GM12878 (cell line): ENCODE data around the gene LDB2. TPM values are rescaled to one million over a fixed set of nuclear protein-coding genes. Genes with fewer than 3 reads are reported as not detected.

ENCODE experiments used
- ATAC-seq: fragments of 200-7000 bp; cut with Tn5 transposase; 3 replicates; pipeline ENCODE4 v1.9.1; 2020; ENCODE audit warnings: mild to moderate bottlenecking, moderate library complexity
- BruUV-seq: library from RNA; stranded (reverse); fragments of 400-500 nt; replicated peaks from 2 replicates; lab custom pipeline; 2021; lab: Mats Ljungman, UMichigan
- CTCF ChIA-PET: fragments of 300-600 bp; sonication (Branson Sonifier 250); formaldehyde crosslinking; extraction: SDS; loops from one replicate; lab custom pipeline; 2021; ENCODE audit warnings: inconsistent platforms; lab: Yijun Ruan, JAX
- POLR2A ChIA-PET: fragments of 350-600 bp; formaldehyde crosslinking; extraction: SDS; loops from one replicate; lab custom pipeline; 2021; ENCODE audit warnings: inconsistent platforms; lab: Charles Lee
- RAD21 ChIA-PET: fragments of 300-600 bp; sonication (Branson Sonifier 250); formaldehyde crosslinking; loops from one replicate; lab custom pipeline; 2023; ENCODE audit warnings: antibody characterized with exemption; ENCODE audit not compliant: unreplicated experiment; lab: Charles Lee
- SMC1A ChIA-PET: fragments of 300-600 bp; sonication (Branson Sonifier 250); formaldehyde crosslinking; loops from one replicate; lab custom pipeline; 2023; ENCODE audit not compliant: unreplicated experiment, uncharacterized antibody; lab: Charles Lee
- DNase-seq: peaks from one replicate; pipeline ENCODE4 v3.0.0-alpha.2; 2011; ENCODE audit warnings: low read depth, low spot score
- FAIRE-seq: peaks from 3 replicates; lab custom pipeline; 2011; peaks lifted over from hg19 to GRCh38; lab: Jason Lieb, UNC
- H2AFZ ChIP-seq: 2 replicates; pipeline ENCODE4 v1.6.0; 2011; ENCODE audit warnings: low read depth, low read length, control low read depth; ENCODE audit not compliant: control insufficient read depth
- H3K27ac ChIP-seq: 2 replicates; pipeline ENCODE4 v1.5.1; 2011; ENCODE audit warnings: control low read depth; ENCODE audit not compliant: control insufficient read depth, insufficient read depth
- H3K27me3 ChIP-seq, 2 experiments: replicated peaks in 1 of 2; 2 replicates each; pipeline versions ENCODE4 v1.6.0 to v1.6.1; 2011; ENCODE audit warnings: low read length in 1 of 2; ENCODE audit not compliant: control insufficient read depth in 2 of 2, insufficient read depth in 2 of 2
- H3K36me3 ChIP-seq, 2 experiments: 2 replicates each; pipeline ENCODE4 v1.5.1; 2011; ENCODE audit warnings: low read length in 1 of 2; ENCODE audit not compliant: control insufficient read depth in 2 of 2, insufficient read depth in 2 of 2
- H3K4me1 ChIP-seq: 2 replicates; pipeline ENCODE4 v1.6.1; 2011; ENCODE audit warnings: mild to moderate bottlenecking, low read length, moderate library complexity, mixed read lengths; ENCODE audit not compliant: control insufficient read depth, insufficient read depth
- H3K4me2 ChIP-seq: 2 replicates; pipeline ENCODE4 v1.6.0; 2011; ENCODE audit warnings: control low read depth; ENCODE audit not compliant: control insufficient read depth, insufficient read depth
- H3K4me3 ChIP-seq: fragments of 200-600 bp; sonication (generic); 2 replicates; pipeline ENCODE4 v1.5.1; 2016
- H3K79me2 ChIP-seq: 2 replicates; pipeline ENCODE4 v1.6.0; 2011; ENCODE audit warnings: low read length; ENCODE audit not compliant: control insufficient read depth, insufficient read depth
- H3K9ac ChIP-seq: 2 replicates; pipeline ENCODE4 v1.8.0; 2011; ENCODE audit warnings: low read length, control low read depth, mixed read lengths; ENCODE audit not compliant: control insufficient read depth, insufficient read depth
- H3K9me3 ChIP-seq: replicated peaks from 3 replicates; pipeline ENCODE4 v1.5.1; 2011; ENCODE audit warnings: mild to moderate bottlenecking, low read length; ENCODE audit not compliant: control insufficient read depth, insufficient read depth
- H4K20me1 ChIP-seq: 2 replicates; pipeline ENCODE4 v1.6.0; 2011; ENCODE audit not compliant: control insufficient read depth, insufficient read depth
- BRCA1 ChIP-seq: IDR thresholded peaks from 2 replicates; pipeline ENCODE4 v1.6.1; 2011; ENCODE audit warnings: low read depth, low read length, improper control_type of control experiment
- CBX5 ChIP-seq: sonication (generic); IDR thresholded peaks from 2 replicates; pipeline ENCODE4 v1.6.1; 2016; ENCODE audit warnings: low read depth, moderate library complexity, mild to moderate bottlenecking, inconsistent platforms
- CEBPB ChIP-seq, 2 experiments: fragments of 150-350 bp in 1 of 2; IDR thresholded peaks; 2 replicates each; pipeline ENCODE4 v1.6.1; 2012 to 2014; ENCODE audit warnings: low read depth in 2 of 2, low read length in 2 of 2, borderline replicate concordance in 1 of 2, inconsistent platforms in 1 of 2
- CHD2 ChIP-seq: IDR thresholded peaks from 2 replicates; pipeline ENCODE4 v1.6.1; 2011; ENCODE audit warnings: low read depth, low read length, improper control_type of control experiment, borderline replicate concordance
- CREB1 ChIP-seq: IDR thresholded peaks from 2 replicates; pipeline ENCODE4 v1.6.1; 2012; ENCODE audit warnings: low read depth, mild to moderate bottlenecking, inconsistent platforms
- EGR1 ChIP-seq, 2 experiments: IDR thresholded peaks; 1 replicate in 1 of 2; 2 replicates in 1 of 2; pipeline ENCODE4 v1.6.1; 2011 to 2012; ENCODE audit warnings: low read depth in 2 of 2, low read length in 2 of 2, borderline replicate concordance in 1 of 2, mild to moderate bottlenecking in 1 of 2, moderate library complexity in 1 of 2
- MYC ChIP-seq: IDR thresholded peaks from 2 replicates; pipeline ENCODE4 v1.6.1; 2011; ENCODE audit warnings: mild to moderate bottlenecking, low read length, moderate library complexity, inconsistent platforms; ENCODE audit not compliant: insufficient read depth, insufficient replicate concordance, insufficient read length, severe bottlenecking
- RB1 ChIP-seq: fragments of 450-650 bp; formaldehyde crosslinking; IDR thresholded peaks from 2 replicates; pipeline ENCODE4 v1.6.1; 2017; ENCODE audit warnings: mild to moderate bottlenecking, borderline replicate concordance
- RBBP5 ChIP-seq: fragments of 200-600 bp; sonication (generic); conservative IDR thresholded peaks from 2 replicates; pipeline ENCODE4 v1.6.1; 2016
- SPI1 ChIP-seq: IDR thresholded peaks from 2 replicates; pipeline ENCODE4 v1.6.1; 2011; ENCODE audit warnings: low read depth, mild to moderate bottlenecking, low read length, moderate library complexity, borderline replicate concordance; ENCODE audit not compliant: insufficient read depth
- TBL1XR1 ChIP-seq: IDR thresholded peaks from 2 replicates; pipeline ENCODE4 v1.6.1; 2012; ENCODE audit warnings: low read depth, low read length, improper control_type of control experiment
- TCF12 ChIP-seq: IDR thresholded peaks from 2 replicates; pipeline ENCODE4 v1.6.1; 2011; ENCODE audit warnings: low read depth, mild to moderate bottlenecking, low read length
- USF1 ChIP-seq: IDR thresholded peaks from 2 replicates; pipeline ENCODE4 v1.6.1; 2011; ENCODE audit warnings: borderline replicate concordance, low read depth, mild to moderate bottlenecking, moderate library complexity, mixed read lengths, low read length; ENCODE audit not compliant: insufficient read depth; ENCODE audit errors: extremely low read length
- WRNIP1 ChIP-seq: IDR thresholded peaks from 2 replicates; pipeline ENCODE4 v1.6.1; 2011; ENCODE audit warnings: low read depth, low read length, improper control_type of control experiment, borderline replicate concordance
- ZSCAN29 ChIP-seq: fragments of 450-650 bp; IDR thresholded peaks from 2 replicates; pipeline ENCODE4 v1.6.1; 2017; ENCODE audit warnings: mild to moderate bottlenecking, moderate library complexity
- WGBS: methylation state at CpG from one replicate; pipeline ENCODE4 v1.1.6; 2016; ENCODE audit warnings: low lambda C conversion rate; ENCODE audit not compliant: insufficient replicate concordance, insufficient coverage; ENCODE audit errors: missing lambda C conversion rate; 5-methylcytosine and 5-hydroxymethylcytosine counted together
- in situ Hi-C: fragments of 300-500 bp; cut with MboI; formaldehyde crosslinking; loops from 9 replicates; pipeline ENCODE4 v1.14.3; 2018; ENCODE audit warnings: mixed read lengths
- intact Hi-C: fragments of 100-400 bp; cut with micrococcal nuclease; formaldehyde crosslinking; loops from one replicate; pipeline ENCODE4 v1.14.2; 2022; ENCODE audit not compliant: unreplicated experiment
- polyA plus RNA-seq, 11 experiments: library from polyadenylated mRNA; depleted of rRNA in 4 of 11; unstranded in 6 of 11; stranded (reverse) in 5 of 11; fragments of >200 nt; fragmentation: Nextera tagmentation in 4 of 11; fragmentation: Illumina TruSeq in 1 of 11; extraction: Ambion mirVana in 4 of 11; extraction: Trizol in 1 of 11; gene quantifications; 1 replicate in 1 of 11; 2 replicates in 10 of 11; pipeline versions ENCODE4 v1.2.1 to v1.2.3, GENCODE V29; 2011 to 2016; ENCODE audit warnings: inconsistent platforms in 2 of 11, missing spikeins in 2 of 11, low read depth in 1 of 11
- total RNA-seq, 4 experiments: library from RNA; depleted of rRNA in 3 of 4; stranded (reverse); fragments of >200 nt in 3 of 4; fragmentation: Illumina TruSeq in 1 of 4; extraction: Trizol in 1 of 4; gene quantifications; 2 replicates each; pipeline versions ENCODE4 v1.2.1 to v1.2.3, GENCODE V29; 2013 to 2021
- TF ChIP-seq, protein P1 (sequence below): fragments of 150-350 bp; IDR thresholded peaks from 2 replicates; pipeline ENCODE4 v1.6.1; 2014; ENCODE audit warnings: mild to moderate bottlenecking, low read depth, low read length
- TF ChIP-seq, protein P2 (sequence below): fragments of 450-650 bp; IDR thresholded peaks from 2 replicates; pipeline ENCODE4 v1.6.1; 2016; ENCODE audit warnings: mild to moderate bottlenecking

LDB2 gene
- total and polyA plus RNA-seq, 10 of the 15 experiments (the other 5 are each of a cell fraction or from before 2014, with no cell fraction given) = 0.15 TPM; not detected in 9

GRCh38 chr4:16897991-16898827, at the start of gene LDB2 (continued):
- TF ChIP-seq CREB1 (no peak), CHD2 (no peak), RBBP5 (no peak), CBX5 (no peak), WRNIP1 (no peak), USF1 (no peak), TCF12 (no peak), BRCA1 (no peak)
- TF ChIP-seq, protein P1, sequence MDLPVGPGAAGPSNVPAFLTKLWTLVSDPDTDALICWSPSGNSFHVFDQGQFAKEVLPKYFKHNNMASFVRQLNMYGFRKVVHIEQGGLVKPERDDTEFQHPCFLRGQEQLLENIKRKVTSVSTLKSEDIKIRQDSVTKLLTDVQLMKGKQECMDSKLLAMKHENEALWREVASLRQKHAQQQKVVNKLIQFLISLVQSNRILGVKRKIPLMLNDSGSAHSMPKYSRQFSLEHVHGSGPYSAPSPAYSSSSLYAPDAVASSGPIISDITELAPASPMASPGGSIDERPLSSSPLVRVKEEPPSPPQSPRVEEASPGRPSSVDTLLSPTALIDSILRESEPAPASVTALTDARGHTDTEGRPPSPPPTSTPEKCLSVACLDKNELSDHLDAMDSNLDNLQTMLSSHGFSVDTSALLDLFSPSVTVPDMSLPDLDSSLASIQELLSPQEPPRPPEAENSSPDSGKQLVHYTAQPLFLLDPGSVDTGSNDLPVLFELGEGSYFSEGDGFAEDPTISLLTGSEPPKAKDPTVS = no peak

DNA sequence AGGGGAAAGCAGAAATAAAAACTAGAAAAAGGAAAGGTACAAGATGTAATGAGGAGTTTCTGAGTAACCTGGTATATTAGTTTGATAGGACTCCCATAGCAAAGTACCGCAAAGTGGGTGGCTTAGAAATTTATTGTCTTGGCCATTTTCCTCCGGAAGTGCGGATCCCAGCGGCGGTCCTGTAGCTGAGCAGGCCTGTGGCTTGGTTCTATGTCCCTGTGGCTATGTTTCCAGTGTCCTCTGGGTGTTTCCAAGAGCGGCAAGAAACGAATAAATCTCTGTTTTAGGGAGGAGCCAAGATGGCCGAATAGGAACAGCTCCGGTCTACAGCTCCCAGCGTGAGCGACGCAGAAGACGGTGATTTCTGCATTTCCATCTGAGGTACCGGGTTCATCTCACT, 44.0 kb upstream of the LDB2 start:
- Histone ChIP-seq H2AFZ (no peak overlapping the region), H3K27me3 (no peaks in the 10 kb centered on the region), H4K20me1 (no peaks in the 10 kb centered on the region), H3K36me3 (no peaks in the 10 kb centered on the region), H3K4me2 (no peak overlapping the region), H3K27ac (no peak overlapping the region), H3K4me1 (no peaks in the 10 kb centered on the region), H3K9me3 (no peaks in the 10 kb centered on the region; the same call in 2 of the 3 replicates), H3K9ac (no peak overlapping the region), H3K79me2 (no peaks in the 10 kb centered on the region), H3K4me3 (no peak overlapping the region)
- FAIRE-seq = no peak
- SMC1A ChIA-PET = no interaction called here
- in situ Hi-C loops = no loop called here
- 74% methylated on average over 13 of the region's 14 CpGs for WGBS
- intact Hi-C loops = no loop called here
- RAD21 ChIA-PET = no interaction called here
- CTCF ChIA-PET = no interaction called here
- ATAC-seq = no peak
- POLR2A ChIA-PET = no interaction called here
- no peak for DNase-seq
- BruUV-seq = no TSS peak
- TF ChIP-seq CEBPB (IDR thresholded peaks at IDR 0.05; ENCODE audit: borderline replicate concordance in 1 of 2, low read depth in 2 of 2, low read length in 2 of 2) (no peak), ZSCAN29 (no peak), TBL1XR1 (no peak), MYC (no peak), RB1 (no peak), SPI1 (no peak), EGR1 (IDR thresholded peaks at IDR 0.05; ENCODE audit: borderline replicate concordance in 1 of 2, low read depth in 2 of 2, low read length in 2 of 2) (no peak)
- TF ChIP-seq, protein P1 = no peak
- TF ChIP-seq, protein P2, sequence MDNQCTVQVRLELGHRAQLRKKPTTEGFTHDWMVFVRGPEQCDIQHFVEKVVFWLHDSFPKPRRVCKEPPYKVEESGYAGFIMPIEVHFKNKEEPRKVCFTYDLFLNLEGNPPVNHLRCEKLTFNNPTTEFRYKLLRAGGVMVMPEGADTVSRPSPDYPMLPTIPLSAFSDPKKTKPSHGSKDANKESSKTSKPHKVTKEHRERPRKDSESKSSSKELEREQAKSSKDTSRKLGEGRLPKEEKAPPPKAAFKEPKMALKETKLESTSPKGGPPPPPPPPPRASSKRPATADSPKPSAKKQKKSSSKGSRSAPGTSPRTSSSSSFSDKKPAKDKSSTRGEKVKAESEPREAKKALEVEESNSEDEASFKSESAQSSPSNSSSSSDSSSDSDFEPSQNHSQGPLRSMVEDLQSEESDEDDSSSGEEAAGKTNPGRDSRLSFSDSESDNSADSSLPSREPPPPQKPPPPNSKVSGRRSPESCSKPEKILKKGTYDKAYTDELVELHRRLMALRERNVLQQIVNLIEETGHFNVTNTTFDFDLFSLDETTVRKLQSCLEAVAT = no peak
